K562 (cell line): ENCODE data around the gene TMEM87A. TPM values are rescaled to one million over a fixed set of nuclear protein-coding genes. Genes with fewer than 3 reads are reported as not detected.

ENCODE experiments used
- ATAC-seq: fragments of 200-7000 bp; cut with Tn5 transposase; 3 replicates; pipeline ENCODE4 v1.9.1; 2020; ENCODE audit warnings: moderate library complexity
- BruUV-seq: library from RNA; stranded (reverse); fragments of 400-500 nt; replicated peaks from 2 replicates; lab custom pipeline; 2021; lab: Mats Ljungman, UMichigan
- CTCF ChIA-PET: fragments of 300-600 bp; formaldehyde crosslinking; extraction: SDS; loops from one replicate; lab custom pipeline; 2021; ENCODE audit warnings: low intra/inter-chr PET ratio; lab: Yijun Ruan, JAX
- POLR2A ChIA-PET: fragments of 300-600, 350-650 bp; sonication (Branson Sonifier 250); formaldehyde crosslinking; extraction: SDS; loops from one replicate; lab custom pipeline; 2021; ENCODE audit warnings: antibody characterized with exemption, inconsistent platforms; lab: Yijun Ruan, JAX
- DNase-seq, 4 experiments: peaks; one replicate each; pipeline versions ENCODE4 v3.0.0 to v3.0.0-alpha.2; 2011 to 2018; ENCODE audit warnings: low spot score in 3 of 4, mixed read lengths in 3 of 4; ENCODE audit errors: extremely low read depth in 1 of 4
- FAIRE-seq: peaks from 2 replicates; lab custom pipeline; 2011; peaks lifted over from hg19 to GRCh38; lab: Jason Lieb, UNC
- H2AFZ ChIP-seq: 2 replicates; pipeline ENCODE4 v1.6.0; 2011; ENCODE audit warnings: low read depth, low read length, control low read depth, inconsistent platforms
- H3K27ac ChIP-seq: fragments of 200-600 bp; 3 replicates; pipeline ENCODE4 v1.8.0; 2011; ENCODE audit warnings: low read depth, mild to moderate bottlenecking, control low read depth, inconsistent platforms, low read length, moderate library complexity, mixed read lengths; ENCODE audit errors: extremely low read depth
- H3K27me3 ChIP-seq, 2 experiments: fragments of 300-600 bp in 1 of 2; 2 replicates in 1 of 2; 3 replicates in 1 of 2; pipeline versions ENCODE4 v1.6.0 to v1.8.0; 2011; ENCODE audit warnings: inconsistent platforms in 2 of 2, low read length in 2 of 2, mild to moderate bottlenecking in 1 of 2, mixed read lengths in 1 of 2, moderate library complexity in 1 of 2; ENCODE audit not compliant: control insufficient read depth in 2 of 2, insufficient read depth in 2 of 2
- H3K36me3 ChIP-seq: fragments of 300-600 bp; 3 replicates; pipeline ENCODE4 v1.8.0; 2011; ENCODE audit warnings: mild to moderate bottlenecking, low read length, inconsistent platforms; ENCODE audit not compliant: control insufficient read depth, insufficient read depth
- H3K4me1 ChIP-seq, 2 experiments: fragments of 200-600 bp in 1 of 2; replicated peaks in 1 of 2; 2 replicates in 1 of 2; 3 replicates in 1 of 2; pipeline versions ENCODE4 v1.5.1 to v1.8.0; 2011; ENCODE audit warnings: inconsistent platforms in 2 of 2, low read length in 2 of 2, mild to moderate bottlenecking in 1 of 2, mixed read lengths in 1 of 2, moderate library complexity in 1 of 2; ENCODE audit not compliant: control insufficient read depth in 2 of 2, insufficient read depth in 2 of 2
- H3K4me2 ChIP-seq: 2 replicates; pipeline ENCODE4 v1.6.1; 2011; ENCODE audit warnings: low read length, control low read depth, inconsistent platforms, mixed read lengths; ENCODE audit not compliant: insufficient read depth
- H3K4me3 ChIP-seq: fragments of 200-600 bp; sonication (generic), shearing (Covaris generic); 2 replicates; pipeline ENCODE4 v1.5.1; 2016; ENCODE audit warnings: control low read depth, inconsistent platforms
- H3K79me2 ChIP-seq: fragments of 200-600 bp; 3 replicates; pipeline ENCODE4 v1.8.0; 2011; ENCODE audit warnings: low read length, inconsistent platforms; ENCODE audit not compliant: control insufficient read depth, insufficient read depth
- H3K9ac ChIP-seq, 2 experiments: 2 replicates each; pipeline versions ENCODE4 v1.6.0 to v1.6.1; 2011; ENCODE audit warnings: low read depth in 2 of 2, low read length in 2 of 2, control low read depth in 1 of 2, inconsistent platforms in 1 of 2, mild to moderate bottlenecking in 1 of 2, mixed read lengths in 1 of 2; ENCODE audit not compliant: insufficient read depth in 1 of 2
- H3K9me1 ChIP-seq: one replicate; pipeline ENCODE4 v1.6.0; 2011; ENCODE audit warnings: inconsistent platforms, mild to moderate bottlenecking, low read length, moderate library complexity; ENCODE audit not compliant: control insufficient read depth, insufficient read depth
- H3K9me3 ChIP-seq: replicated peaks from 2 replicates; pipeline ENCODE4 v1.5.1; 2011; ENCODE audit warnings: low read depth, low read length, inconsistent platforms; ENCODE audit not compliant: control insufficient read depth, insufficient read depth
- H4K20me1 ChIP-seq: replicated peaks from 2 replicates; pipeline ENCODE4 v1.6.1; 2011; ENCODE audit warnings: low read length, inconsistent platforms, mixed read lengths; ENCODE audit not compliant: control insufficient read depth, insufficient read depth
- GTF3C2 ChIP-seq: IDR thresholded peaks from 3 replicates; pipeline ENCODE4 v1.6.1; 2011; ENCODE audit warnings: borderline replicate concordance, mild to moderate bottlenecking, moderate library complexity; ENCODE audit not compliant: insufficient read length; ENCODE audit errors: extremely low read depth
- KAT2B ChIP-seq: IDR thresholded peaks from one replicate; pipeline ENCODE4 v1.6.1; 2012; ENCODE audit warnings: low read depth, mild to moderate bottlenecking, control low read depth, inconsistent platforms, low read length, moderate library complexity
- RBFOX2 ChIP-seq: fragments of 200-400 bp; formaldehyde crosslinking; IDR thresholded peaks from 2 replicates; pipeline ENCODE4 v1.6.1; 2017; ENCODE audit warnings: low read depth, mild to moderate bottlenecking, low read length, moderate library complexity
- SOX6 ChIP-seq: fragments of 450-650 bp; IDR thresholded peaks from 2 replicates; pipeline ENCODE4 v1.6.1; 2014; ENCODE audit warnings: mild to moderate bottlenecking
- WGBS: fragments of 100-300 bp; shearing (Covaris generic); methylation state at CpG from one replicate; pipeline ENCODE4 v1.1.6; 2016; ENCODE audit warnings: low coverage, mixed read lengths; ENCODE audit not compliant: insufficient coverage; ENCODE audit errors: missing lambda C conversion rate; 5-methylcytosine and 5-hydroxymethylcytosine counted together
- in situ Hi-C: fragments of 300-500 bp; cut with MboI; formaldehyde crosslinking; loops from 4 replicates; pipeline ENCODE4 v1.15.0; 2018; ENCODE audit warnings: inconsistent platforms, mixed read lengths
- intact Hi-C: fragments of 100-400 bp; cut with micrococcal nuclease; formaldehyde crosslinking; loops from 2 replicates; pipeline ENCODE4 v1.14.2; 2022
- polyA plus RNA-seq, 8 experiments: library from polyadenylated mRNA; depleted of rRNA in 4 of 8; stranded (reverse) in 5 of 8; unstranded in 3 of 8; fragments of >200 nt; fragmentation: Nextera tagmentation in 2 of 8; fragmentation: Illumina TruSeq in 1 of 8; extraction: Ambion mirVana in 2 of 8; extraction: Trizol in 1 of 8; gene quantifications; 2 replicates each; pipeline versions ENCODE4 v1.2.1 to v1.2.3, GENCODE V29; 2011 to 2014; ENCODE audit warnings: inconsistent platforms in 1 of 8, missing spikeins in 1 of 8
- total RNA-seq, 7 experiments: library from RNA; depleted of rRNA in 6 of 7; stranded (reverse); fragments of >200 nt in 6 of 7; fragmentation: Illumina TruSeq in 2 of 7; extraction: Trizol in 2 of 7; gene quantifications; 2 replicates each; pipeline versions ENCODE4 v1.2.1 to v1.2.3, GENCODE V29; 2011 to 2021; ENCODE audit warnings: low replicate concordance in 1 of 7

Gene TMEM87A
- total and polyA plus RNA-seq, 9 of the 15 experiments (the other 6 are each of a cell fraction or from before 2014, with no cell fraction given) = 16.6 to 43.3 (median 29.6) TPM

DNA sequence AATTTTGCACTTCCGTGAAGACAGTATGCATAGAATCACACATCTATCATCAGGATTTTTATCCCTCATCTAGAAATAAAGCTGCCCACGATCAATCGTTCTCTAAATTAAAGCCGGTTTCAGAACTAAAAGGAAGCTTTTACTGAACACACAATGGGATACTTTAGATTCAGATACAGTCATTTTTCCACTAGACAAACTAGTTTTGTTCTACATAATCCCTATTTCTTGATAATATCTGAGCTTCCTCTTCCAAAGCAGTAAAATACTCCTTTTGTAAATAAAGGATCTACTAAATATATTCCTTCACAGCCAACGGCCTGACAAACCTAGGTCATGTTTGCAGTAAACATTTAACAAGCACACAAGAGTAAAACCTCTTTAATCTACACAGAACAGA lies 2.2 kb downstream of the TMEM87A start:
- Histone ChIP-seq H3K27me3 (no peaks in the 10 kb centered on the region), H3K27ac (no peak overlapping the region), H4K20me1 (no peaks in the 10 kb centered on the region; the same call in 1 of the 2 replicates), H2AFZ (no peak overlapping the region), H3K4me2 (peak overlapping the region; percentile 28; the same call in 1 of the 2 replicates), H3K79me2 (peaks cover 78% of the 10 kb centered on the region), H3K9ac (no peak overlapping the region), H3K4me3 (no peak overlapping the region), H3K9me3 (no peaks in the 10 kb centered on the region), H3K9me1 (no peaks in the 10 kb centered on the region), H3K4me1 (peaks cover 0 to 4% of the 10 kb centered on the region in 2 experiments; a peak in 1 of 5 replicates), H3K36me3 (peaks cover 43% of the 10 kb centered on the region)
- ChIA-PET POLR2A (interaction anchor here (0.6 to 1.4 kb wide), 5 partner anchors 9 to 62 kb away, joined by 3 to 6 read pairs (median 3); no protein-coding TSS in a partner anchor), CTCF (no interaction called here)
- in situ Hi-C loops (no loop called here), intact Hi-C loops (no loop called here)
- WGBS = 78% methylated on average over 5 of the region's 5 CpGs
- BruUV-seq = no TSS peak
- no peak for FAIRE-seq
- TF ChIP-seq SOX6 = peak; percentile 9; the same call in 1 of the 2 replicates
- no peak for TF ChIP-seq KAT2B
- TF ChIP-seq GTF3C2 = no peak
- 0 out of 2 replicates have a peak, but pooled peaks have one; percentile 22 for TF ChIP-seq RBFOX2
- no peak for ATAC-seq
- no peak for DNase-seq
